ENCODE measurements around the gene CTNS. TPM values are rescaled to one million over a fixed set of nuclear protein-coding genes. Genes with fewer than 3 reads are reported as not detected.

CTNS gene
- total RNA-seq, 1 experiment from 2014 or later, result 7.9 TPM

- ChIA-PET CTCF (interaction anchor here (0.8 to 1.8 kb wide), 4 partner anchors 13 to 145 kb away, joined by 7 to 11 read pairs (median 8); partner anchors contain the start of genes EMC6, P2RX5 and TAX1BP3), POLR2A (no interaction called here), RAD21 (ENCODE audit: low non-redundant PET in 1 of 2, low total read pairs in 2 of 2, uncharacterized antibody in 2 of 2, unreplicated experiment in 2 of 2) (no interaction called here)
- no peaks in the 10 kb centered on the region for H3K9me2 ChIP-seq (ENCODE audit: insufficient read depth)
- no peak for TF ChIP-seq SP1 (IDR thresholded peaks at IDR 0.05; ENCODE audit: low read depth)
- no peak for TF ChIP-seq CEBPB (IDR thresholded peaks at IDR 0.05; ENCODE audit: low read depth)
- TF ChIP-seq RAD21 (IDR thresholded peaks at IDR 0.05; ENCODE audit: low read depth), result no peak
- no peak for TF ChIP-seq REST (IDR thresholded peaks at IDR 0.05; ENCODE audit: low read depth)
- TF ChIP-seq EGR1 (IDR thresholded peaks at IDR 0.05; ENCODE audit: low read depth), result no peak
- no peak for TF ChIP-seq EZH2phosphoT487 (IDR thresholded peaks at IDR 0.05; ENCODE audit: borderline replicate concordance)
- no peak for TF ChIP-seq POLR2AphosphoS5 (IDR thresholded peaks at IDR 0.05; ENCODE audit: low read depth, low read length)
- no peak for TF ChIP-seq CTCF (IDR thresholded peaks at IDR 0.05 in 2 of 3, conservative IDR thresholded peaks at IDR 0.05 in 1 of 3; ENCODE audit: borderline replicate concordance in 1 of 3, insufficient read depth in 1 of 3, low read depth in 2 of 3, low read length in 2 of 3)
- no peak for TF ChIP-seq SIN3A (IDR thresholded peaks at IDR 0.05; ENCODE audit: low read depth)
- no peak for TF ChIP-seq POLR2A (IDR thresholded peaks at IDR 0.05; ENCODE audit: borderline replicate concordance, extremely low read depth, insufficient read depth, insufficient read length)
- no peak overlapping the region for H3K9ac ChIP-seq (ENCODE audit: low read length)
- peaks cover 0 to 10% of the 10 kb centered on the region in 2 experiments; a peak in 3 of 4 replicates for H3K4me1 ChIP-seq (ENCODE audit: control insufficient read depth in 1 of 2, insufficient read depth in 2 of 2, low read length in 2 of 2)
- intact Hi-C loops (cut with micrococcal nuclease), result loop anchor here (2.0 kb wide), 1 partner anchor 145 kb away; no protein-coding TSS in a partner anchor
- no peak overlapping the region for H3K27ac ChIP-seq (ENCODE audit: low read depth, low read length)
- no peaks in the 10 kb centered on the region for H3K36me3 ChIP-seq (ENCODE audit: control insufficient read depth in 1 of 2, insufficient read depth in 2 of 2, low read length in 2 of 2)
- ATAC-seq, result no peak
- H3K27me3 ChIP-seq (ENCODE audit: insufficient read depth, low read length), result no peaks in the 10 kb centered on the region
- no peak for DNase-seq (ENCODE audit: low read depth, low spot score)
- H3K79me2 ChIP-seq (ENCODE audit: insufficient read depth, low read length), result no peaks in the 10 kb centered on the region
- no peaks in the 10 kb centered on the region for H4K20me1 ChIP-seq (ENCODE audit: insufficient read depth)
- H3K4me3 ChIP-seq (replicated peaks in 1 of 2; ENCODE audit: low read depth in 1 of 2, low read length in 2 of 2), result no peak overlapping the region
- no peaks in the 10 kb centered on the region for H3K9me3 ChIP-seq (ENCODE audit: control insufficient read depth in 1 of 2, insufficient read depth in 1 of 2, low read depth in 1 of 2, low read length in 2 of 2)
- BruUV-seq (replicated peaks), result no TSS peak
- no peak overlapping the region for H2AFZ ChIP-seq (ENCODE audit: low read depth, low read length, poor library complexity, severe bottlenecking)
- H3K4me2 ChIP-seq (ENCODE audit: low read length), result no peak overlapping the region
These were observed 45.5 kb downstream of the CTNS start for GRCh38 chr17:3682033-3682432.

Data from HCT116 (cell line).